ENCODE results near the gene FAU.
A peak's percentile ranks its signal among the peaks of the same experiment; 100 is the strongest.
"Not testable (repeated sequence)": the region's sequence is repeated elsewhere in the genome, so short reads cannot be mapped to it uniquely, and the experiment has no call there.

The FAU gene

DNA sequence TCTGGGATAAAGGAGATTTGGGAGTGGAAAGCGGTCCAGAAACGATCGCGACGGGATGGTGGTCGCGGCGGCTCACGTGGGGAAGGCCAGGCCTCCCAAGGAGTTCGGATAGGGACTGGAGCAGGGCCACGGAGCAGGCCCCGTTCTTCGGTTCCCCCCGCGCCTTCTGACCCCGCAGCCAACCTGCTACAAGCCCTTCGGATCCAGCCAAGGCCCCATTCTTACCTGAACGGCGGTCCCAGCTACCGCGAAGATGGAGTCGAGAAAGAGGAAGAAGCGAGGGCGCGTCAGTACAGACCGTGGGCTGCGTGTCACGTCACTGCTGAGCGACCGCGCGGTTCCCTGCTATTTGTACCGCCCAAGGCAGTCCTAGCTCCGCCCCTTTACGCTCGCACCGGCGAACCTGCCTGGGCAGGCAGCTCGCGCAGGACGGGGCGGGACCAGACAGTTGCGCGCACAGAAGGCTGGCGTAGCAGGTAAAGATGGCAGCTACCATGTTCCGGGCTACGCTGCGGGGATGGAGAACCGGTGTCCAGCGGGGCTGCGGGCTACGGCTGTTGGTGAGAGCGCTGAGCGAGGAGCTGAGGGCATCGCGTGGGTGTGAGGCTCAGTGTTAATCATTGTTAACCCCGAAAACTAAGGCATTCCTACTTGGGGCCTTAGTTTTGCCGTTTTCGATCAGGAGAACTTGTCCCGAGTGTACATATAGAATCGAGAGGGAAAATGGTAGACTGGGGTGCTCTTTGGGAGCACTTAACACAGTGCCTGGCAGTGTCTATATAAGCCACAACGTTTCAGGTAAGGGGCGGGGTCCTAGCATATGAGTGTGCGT is at the start of gene FAU, which contains the start of gene MRPL49:
Gene FAU (minus strand): TSS at position 270 of the 832 bp plus-strand sequence. CDS start 321 bp downstream, outside the sequence.
Gene MRPL49 (plus strand): TSS at position 457 of the 832 bp plus-strand sequence. CDS start 26 bp downstream, at position 483.
- DNase-seq = peak; percentile 96

GRCh38 chr11:65170058-65170534 is 48.2 kb upstream of the FAU start, which contains the start of gene SPDYC:
Gene SPDYC, plus strand, starts transcription at chr11:65170233. Its CDS starts 1,125 bp downstream, at chr11:65171358.
- no peak for DNase-seq

DNA sequence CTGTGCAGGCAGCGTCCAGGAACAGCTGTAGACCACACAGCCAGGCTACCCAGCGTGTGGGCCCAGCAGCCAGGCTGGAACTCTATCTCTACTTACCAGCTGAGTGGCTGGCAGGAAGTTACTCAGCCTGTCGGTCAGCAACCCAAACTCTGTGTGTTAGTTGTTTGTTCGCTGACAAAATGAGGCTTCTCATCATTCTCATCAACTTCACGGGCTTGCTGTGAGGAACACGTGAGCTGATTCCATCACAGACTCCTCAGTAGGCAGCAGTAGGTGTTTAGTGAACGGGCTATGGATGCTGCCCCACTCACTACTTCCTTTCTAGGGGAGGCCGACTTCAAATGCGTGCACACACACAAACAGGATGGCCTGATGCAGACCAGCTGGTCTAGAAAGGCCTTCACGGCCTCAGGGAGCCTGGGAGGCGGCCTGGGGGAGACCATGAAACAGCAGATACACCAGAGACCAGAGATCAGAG is 47.3 kb upstream of the FAU start:
- no peak for DNase-seq

GRCh38 chr11:65167656-65168055 is 45.7 kb upstream of the FAU start:
- DNase-seq = no peak

- no peak for DNase-seq
These were observed 45.0 kb upstream of the FAU start for GRCh38 chr11:65166893-65167292.

- DNase-seq = no peak
These were observed 43.7 kb upstream of the FAU start for GRCh38 chr11:65165410-65166317.

DNA sequence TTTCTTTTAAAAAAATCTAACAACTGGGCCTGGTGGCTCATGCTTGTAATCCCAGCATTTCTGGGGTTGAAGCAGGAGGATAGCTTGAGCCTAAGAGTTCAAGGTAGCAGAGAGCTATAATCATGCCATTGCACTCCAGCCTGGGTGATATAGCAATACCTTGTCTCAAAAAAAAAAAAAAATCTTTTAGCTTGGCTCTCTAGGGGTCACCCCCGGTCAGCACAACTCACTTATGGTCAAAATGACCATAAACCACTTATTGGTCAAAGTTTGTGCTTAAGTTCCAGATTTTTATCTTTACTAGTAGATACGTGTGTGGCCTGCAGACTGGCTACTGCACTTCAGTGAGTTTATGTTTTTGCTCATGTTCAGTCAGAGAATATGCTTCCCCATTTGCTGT is 41.8 kb upstream of the FAU start:
- no peak for DNase-seq

GRCh38 chr11:65160643-65161042 is 38.7 kb upstream of the FAU start:
- DNase-seq = no peak

GRCh38 chr11:65159012-65159411 is 37.1 kb upstream of the FAU start:
- DNase-seq = no peak

DNA sequence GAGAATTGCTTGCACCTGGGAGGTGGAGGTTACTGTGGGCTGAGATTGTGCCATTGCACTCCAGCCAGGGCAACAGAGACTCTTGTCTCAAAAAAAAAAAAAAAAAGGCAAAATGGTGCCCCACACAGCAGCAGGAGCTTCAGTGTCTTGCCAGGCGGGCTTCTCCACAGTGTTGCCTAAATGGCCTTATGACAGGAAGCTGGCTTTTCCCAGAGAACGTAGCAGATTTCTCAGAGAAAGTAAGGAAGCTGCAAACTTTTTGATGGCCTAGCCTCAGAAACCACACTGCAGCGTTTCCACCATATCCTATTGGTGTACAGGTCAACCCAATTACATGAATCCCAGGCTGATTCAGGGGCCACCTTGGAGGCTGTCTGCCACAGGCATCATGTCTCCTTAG is 35.4 kb upstream of the FAU start:
- DNase-seq = no peak

DNA sequence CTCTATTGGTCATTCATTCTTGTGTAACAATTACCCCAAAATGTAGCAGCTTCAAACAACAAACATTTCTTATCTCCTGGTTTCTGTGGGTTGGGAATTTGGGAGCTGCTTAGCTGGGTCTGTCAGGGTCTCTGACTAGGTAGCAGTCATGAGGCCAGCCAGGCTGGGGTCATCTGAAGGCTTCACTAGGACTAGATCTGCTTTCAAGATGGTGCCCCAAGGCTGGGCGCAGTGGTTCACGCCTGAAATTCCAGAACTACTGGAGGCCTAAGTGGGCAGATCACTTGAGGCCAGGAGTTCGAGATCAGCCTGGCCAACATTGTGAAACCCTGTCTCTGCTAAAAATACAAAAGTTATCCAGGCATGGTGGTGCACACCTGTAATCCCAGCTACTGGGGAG is 35.0 kb upstream of the FAU start:
- DNase-seq = no peak

DNA sequence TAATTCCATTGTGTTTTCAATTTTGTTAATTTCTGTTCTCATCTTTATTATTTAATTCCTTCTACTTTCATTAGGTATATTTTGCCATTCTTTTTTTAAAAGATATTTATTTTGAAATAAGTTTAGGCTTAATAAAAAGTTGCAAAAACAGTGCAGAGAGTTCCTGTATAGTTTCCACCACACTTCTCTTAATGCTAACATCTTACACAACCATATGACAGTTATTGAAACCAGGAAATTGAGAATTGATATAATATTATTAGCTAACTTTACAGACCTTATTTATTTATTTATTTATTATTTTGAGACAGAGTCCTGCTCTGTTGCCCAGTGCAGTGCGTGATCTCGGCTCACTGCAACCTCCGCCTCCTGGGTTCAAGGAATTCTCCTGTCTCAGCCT is 34.3 kb upstream of the FAU start:
- no peak for DNase-seq

DNA sequence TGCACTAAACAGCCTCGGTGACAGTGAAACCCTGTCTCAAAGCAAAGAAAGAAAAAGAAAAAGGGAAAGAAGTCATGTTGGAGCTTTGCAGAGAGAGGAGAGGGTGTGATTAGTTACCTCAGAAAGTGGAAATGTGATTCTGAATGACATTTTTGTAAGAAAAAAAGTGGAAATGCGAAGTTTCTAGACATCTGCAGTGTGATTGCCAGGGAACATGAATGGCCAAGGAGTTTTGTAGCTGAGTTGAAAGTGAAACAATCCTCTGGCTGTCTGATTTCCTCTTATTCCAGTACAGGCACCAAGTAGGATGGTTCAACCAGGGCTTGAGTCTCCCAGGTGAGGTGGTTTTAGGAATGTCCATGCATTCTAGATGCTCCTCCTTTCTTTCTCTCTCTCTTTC is 30.2 kb upstream of the FAU start:
- DNase-seq = no peak

- no peak for DNase-seq
These were observed 29.5 kb upstream of the FAU start for GRCh38 chr11:65151331-65151899.

DNA sequence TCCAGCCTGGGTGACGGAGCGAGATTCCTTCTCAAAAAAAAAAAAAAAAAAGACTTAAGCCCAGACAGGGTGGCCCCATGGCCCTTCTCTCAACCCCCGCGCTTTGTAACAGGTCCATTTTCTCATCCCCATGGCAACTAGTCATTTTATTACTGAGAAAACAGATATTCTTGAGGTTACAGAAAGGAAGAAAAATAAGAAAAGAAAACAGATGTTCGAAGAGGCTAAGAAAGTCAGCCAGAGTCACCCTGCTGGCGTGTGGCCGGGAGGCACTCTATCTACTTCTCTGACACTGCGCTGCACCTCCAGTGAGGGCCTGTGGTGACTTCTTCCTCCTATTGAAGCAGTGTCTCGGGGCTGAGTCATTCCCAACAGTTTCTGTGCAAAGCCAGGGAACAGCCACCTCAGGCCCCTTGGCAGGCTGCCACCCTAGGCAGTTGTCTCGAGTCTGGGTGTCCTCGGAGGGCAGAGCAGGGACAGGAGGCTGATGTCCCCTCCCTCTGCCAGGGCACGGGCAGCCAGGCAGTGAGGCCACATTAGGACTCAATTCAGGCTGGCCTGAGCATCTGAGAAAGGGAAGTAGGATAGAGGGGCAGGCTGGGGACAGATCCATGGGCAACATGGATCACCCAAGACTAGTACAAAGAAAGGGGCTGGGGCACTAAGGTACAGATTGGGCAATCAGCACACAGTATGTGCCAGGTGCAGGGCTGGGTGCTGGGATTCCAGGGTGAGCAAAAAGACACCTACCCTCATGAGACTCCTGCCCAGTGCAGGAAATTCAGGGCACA is 28.8 kb upstream of the FAU start:
- DNase-seq = peak; percentile 82

- not testable (repeated sequence) for DNase-seq
These were observed 28.2 kb upstream of the FAU start for GRCh38 chr11:65150131-65150508.

DNA sequence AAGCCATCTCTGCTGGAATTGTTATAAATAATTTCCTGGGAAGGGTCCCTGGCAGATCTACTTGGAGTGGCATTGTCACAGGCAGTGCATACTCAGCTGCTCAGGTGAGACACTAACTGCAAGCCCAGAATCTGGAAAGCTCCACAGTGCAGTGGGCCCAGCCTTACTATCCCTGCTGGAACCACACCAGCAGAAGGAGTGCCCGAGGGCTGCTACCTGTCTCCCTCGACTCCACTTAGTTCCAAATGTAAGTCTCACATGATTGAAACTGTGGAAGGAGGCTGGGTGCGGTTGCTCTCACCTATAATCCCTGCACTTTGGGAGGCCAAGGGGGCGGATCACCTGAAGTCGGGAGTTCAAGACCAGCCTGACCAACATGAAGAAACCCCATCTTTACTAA is 26.7 kb upstream of the FAU start:
- no peak for DNase-seq

DNA sequence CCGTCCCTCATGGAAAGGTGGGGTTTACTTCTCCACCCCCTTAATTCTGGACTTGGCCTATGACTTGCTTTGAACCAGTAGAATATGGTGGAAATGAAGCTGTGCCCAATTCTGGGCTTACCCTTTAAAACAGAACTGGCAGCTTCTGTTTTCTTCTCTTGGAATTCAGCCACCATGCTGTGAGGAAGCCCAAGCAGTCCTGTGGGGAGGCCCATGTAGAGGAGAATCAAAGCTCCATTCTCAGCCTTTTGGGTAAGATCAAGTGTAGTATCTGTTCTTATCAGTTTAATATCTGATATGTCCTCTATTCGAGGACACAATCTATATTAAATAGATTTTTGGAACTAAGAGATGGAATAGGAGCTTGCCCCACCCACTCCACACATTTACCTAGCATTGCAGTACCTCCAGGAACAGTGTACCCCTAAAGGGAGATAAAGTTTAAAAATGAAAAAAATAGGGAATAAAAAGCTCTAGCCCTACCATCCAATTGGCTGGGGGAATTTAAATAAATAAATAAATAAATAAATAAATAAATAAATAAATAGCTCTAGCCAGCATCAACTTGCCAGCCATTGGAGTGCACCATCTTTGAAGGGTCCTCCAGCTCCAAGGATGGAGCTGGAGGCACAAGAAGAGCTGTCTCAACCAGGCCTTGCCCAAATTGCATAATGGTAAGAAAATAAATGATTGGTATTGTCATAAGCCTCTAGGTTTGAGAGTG is 25.6 kb upstream of the FAU start:
- no peak for DNase-seq

GRCh38 chr11:65141896-65142494 is 20.1 kb upstream of the FAU start:
- DNase-seq = no peak

- no peak for DNase-seq
These were observed 14.7 kb upstream of the FAU start for GRCh38 chr11:65136515-65137096.
